GM23338 (cell line): ENCODE data around the gene NUDT5. TPM values are rescaled to one million over a fixed set of nuclear protein-coding genes. Genes with fewer than 3 reads are reported as not detected.

Experiments used
- EZH2 ChIP-seq: fragments of 200-600 bp; sonication (generic); IDR thresholded peaks from one replicate; pipeline ENCODE4 v1.8.0; 2017; ENCODE audit warnings: antibody characterized with exemption, mild to moderate bottlenecking, low read depth; ENCODE audit not compliant: unreplicated experiment
- JUNB ChIP-seq: IDR thresholded peaks from one replicate; pipeline ENCODE4 v1.6.1; 2016; ENCODE audit warnings: antibody characterized with exemption; ENCODE audit not compliant: unreplicated experiment
- NANOG ChIP-seq: IDR thresholded peaks from 2 replicates; pipeline ENCODE4 v1.6.1; 2016; ENCODE audit warnings: antibody characterized with exemption, borderline replicate concordance
- POLR2AphosphoS5 ChIP-seq: IDR thresholded peaks from 2 replicates; pipeline ENCODE4 v1.6.1; 2016; ENCODE audit warnings: antibody characterized with exemption, low read depth
- ZNF331 ChIP-seq: fragments of 250-450 bp; sonication (Bioruptor Pico); IDR thresholded peaks from 2 replicates; pipeline ENCODE4 v1.5.0; 2020; ENCODE audit warnings: low read depth, mild to moderate bottlenecking, moderate library complexity
- microRNA counts: library from miRNA; unstranded; fragments of <30 nt; microRNA quantifications from one replicate; lab custom pipeline; 2017
- microRNA-seq: library from miRNA; unstranded; fragments of <30 nt; microRNA quantifications from one replicate; pipeline ENCODE4, GENCODE V29; 2017
- polyA plus RNA-seq: library from polyadenylated mRNA; unstranded; fragments of >200 nt; fragmentation: Nextera tagmentation; extraction: Ambion mirVana; gene quantifications from 2 replicates; pipeline ENCODE4 v1.2.1, GENCODE V29; 2016
- small RNA-seq: library from RNA; depleted of rRNA; stranded (forward); fragments of <200 nt; gene quantifications from one replicate; pipeline ENCODE3, GENCODE V24; 2014; ENCODE audit warnings: low replicate concordance
- total RNA-seq: library from RNA; depleted of rRNA; stranded (reverse); fragments of >200 nt; shearing (Covaris generic); gene quantifications from 2 replicates; pipeline ENCODE4 v1.2.3, GENCODE V29; 2014; rRNA removed
- TF ChIP-seq, protein P1 (sequence below): fragments of 250-450 bp; sonication (Bioruptor Pico); IDR thresholded peaks from 2 replicates; pipeline ENCODE4 v1.5.0; 2020; ENCODE audit warnings: mild to moderate bottlenecking, moderate library complexity
- TF ChIP-seq, protein P2 (sequence below): IDR thresholded peaks from one replicate; pipeline ENCODE4 v1.6.1; 2018; ENCODE audit warnings: antibody characterized with exemption; ENCODE audit not compliant: unreplicated experiment
- TF ChIP-seq, protein P3 (sequence below), 2 experiments: fragments of 200-600 bp in 1 of 2; sonication (generic) in 1 of 2; conservative IDR thresholded peaks; 2 replicates each; pipeline versions ENCODE4 v1.5.1 to v1.6.1; 2016 to 2017; ENCODE audit warnings: antibody characterized with exemption in 2 of 2, low read depth in 2 of 2, mild to moderate bottlenecking in 2 of 2, moderate library complexity in 1 of 2

The NUDT5 gene
- total and polyA plus RNA-seq, 2 experiments from 2014 or later, result 94.3 to 255 TPM

DNA sequence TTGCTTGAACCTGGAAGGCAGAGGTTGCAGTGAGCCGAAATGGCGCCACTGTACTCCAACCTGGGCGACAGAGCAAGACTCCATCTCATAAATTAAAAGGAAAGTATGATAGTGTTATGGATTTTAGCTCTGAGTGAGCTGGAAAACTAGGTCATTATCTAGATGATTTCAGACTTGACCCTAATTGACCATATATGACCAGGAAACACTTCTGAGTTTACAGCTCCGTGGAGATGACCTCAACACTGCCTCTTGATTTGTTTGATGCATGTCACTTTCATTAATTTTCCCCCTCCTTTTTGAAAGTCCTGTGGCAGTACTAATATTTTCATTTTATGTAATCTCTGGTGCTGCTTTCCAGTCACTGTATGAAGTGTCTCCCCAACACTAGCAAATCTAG lies 74.0 kb downstream of the NUDT5 start (continued):
- TF ChIP-seq, protein P1, sequence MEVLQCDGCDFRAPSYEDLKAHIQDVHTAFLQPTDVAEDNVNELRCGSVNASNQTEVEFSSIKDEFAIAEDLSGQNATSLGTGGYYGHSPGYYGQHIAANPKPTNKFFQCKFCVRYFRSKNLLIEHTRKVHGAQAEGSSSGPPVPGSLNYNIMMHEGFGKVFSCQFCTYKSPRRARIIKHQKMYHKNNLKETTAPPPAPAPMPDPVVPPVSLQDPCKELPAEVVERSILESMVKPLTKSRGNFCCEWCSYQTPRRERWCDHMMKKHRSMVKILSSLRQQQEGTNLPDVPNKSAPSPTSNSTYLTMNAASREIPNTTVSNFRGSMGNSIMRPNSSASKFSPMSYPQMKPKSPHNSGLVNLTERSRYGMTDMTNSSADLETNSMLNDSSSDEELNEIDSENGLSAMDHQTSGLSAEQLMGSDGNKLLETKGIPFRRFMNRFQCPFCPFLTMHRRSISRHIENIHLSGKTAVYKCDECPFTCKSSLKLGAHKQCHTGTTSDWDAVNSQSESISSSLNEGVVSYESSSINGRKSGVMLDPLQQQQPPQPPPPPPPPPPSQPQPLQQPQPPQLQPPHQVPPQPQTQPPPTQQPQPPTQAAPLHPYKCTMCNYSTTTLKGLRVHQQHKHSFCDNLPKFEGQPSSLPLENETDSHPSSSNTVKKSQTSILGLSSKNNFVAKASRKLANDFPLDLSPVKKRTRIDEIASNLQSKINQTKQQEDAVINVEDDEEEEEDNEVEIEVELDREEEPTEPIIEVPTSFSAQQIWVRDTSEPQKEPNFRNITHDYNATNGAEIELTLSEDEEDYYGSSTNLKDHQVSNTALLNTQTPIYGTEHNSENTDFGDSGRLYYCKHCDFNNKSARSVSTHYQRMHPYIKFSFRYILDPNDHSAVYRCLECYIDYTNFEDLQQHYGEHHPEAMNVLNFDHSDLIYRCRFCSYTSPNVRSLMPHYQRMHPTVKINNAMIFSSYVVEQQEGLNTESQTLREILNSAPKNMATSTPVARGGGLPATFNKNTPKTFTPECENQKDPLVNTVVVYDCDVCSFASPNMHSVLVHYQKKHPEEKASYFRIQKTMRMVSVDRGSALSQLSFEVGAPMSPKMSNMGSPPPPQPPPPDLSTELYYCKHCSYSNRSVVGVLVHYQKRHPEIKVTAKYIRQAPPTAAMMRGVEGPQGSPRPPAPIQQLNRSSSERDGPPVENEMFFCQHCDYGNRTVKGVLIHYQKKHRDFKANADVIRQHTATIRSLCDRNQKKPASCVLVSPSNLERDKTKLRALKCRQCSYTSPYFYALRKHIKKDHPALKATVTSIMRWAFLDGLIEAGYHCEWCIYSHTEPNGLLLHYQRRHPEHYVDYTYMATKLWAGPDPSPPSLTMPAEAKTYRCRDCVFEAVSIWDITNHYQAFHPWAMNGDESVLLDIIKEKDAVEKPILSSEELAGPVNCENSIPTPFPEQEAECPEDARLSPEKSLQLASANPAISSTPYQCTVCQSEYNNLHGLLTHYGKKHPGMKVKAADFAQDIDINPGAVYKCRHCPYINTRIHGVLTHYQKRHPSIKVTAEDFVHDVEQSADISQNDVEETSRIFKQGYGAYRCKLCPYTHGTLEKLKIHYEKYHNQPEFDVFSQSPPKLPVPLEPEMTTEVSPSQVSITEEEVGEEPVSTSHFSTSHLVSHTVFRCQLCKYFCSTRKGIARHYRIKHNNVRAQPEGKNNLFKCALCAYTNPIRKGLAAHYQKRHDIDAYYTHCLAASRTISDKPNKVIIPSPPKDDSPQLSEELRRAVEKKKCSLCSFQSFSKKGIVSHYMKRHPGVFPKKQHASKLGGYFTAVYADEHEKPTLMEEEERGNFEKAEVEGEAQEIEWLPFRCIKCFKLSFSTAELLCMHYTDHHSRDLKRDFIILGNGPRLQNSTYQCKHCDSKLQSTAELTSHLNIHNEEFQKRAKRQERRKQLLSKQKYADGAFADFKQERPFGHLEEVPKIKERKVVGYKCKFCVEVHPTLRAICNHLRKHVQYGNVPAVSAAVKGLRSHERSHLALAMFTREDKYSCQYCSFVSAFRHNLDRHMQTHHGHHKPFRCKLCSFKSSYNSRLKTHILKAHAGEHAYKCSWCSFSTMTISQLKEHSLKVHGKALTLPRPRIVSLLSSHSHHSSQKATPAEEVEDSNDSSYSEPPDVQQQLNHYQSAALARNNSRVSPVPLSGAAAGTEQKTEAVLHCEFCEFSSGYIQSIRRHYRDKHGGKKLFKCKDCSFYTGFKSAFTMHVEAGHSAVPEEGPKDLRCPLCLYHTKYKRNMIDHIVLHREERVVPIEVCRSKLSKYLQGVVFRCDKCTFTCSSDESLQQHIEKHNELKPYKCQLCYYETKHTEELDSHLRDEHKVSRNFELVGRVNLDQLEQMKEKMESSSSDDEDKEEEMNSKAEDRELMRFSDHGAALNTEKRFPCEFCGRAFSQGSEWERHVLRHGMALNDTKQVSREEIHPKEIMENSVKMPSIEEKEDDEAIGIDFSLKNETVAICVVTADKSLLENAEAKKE, result no peak
- TF ChIP-seq EZH2 (no peak), JUNB (no peak), NANOG (no peak), POLR2AphosphoS5 (no peak), ZNF331 (no peak)
- TF ChIP-seq, protein P2, sequence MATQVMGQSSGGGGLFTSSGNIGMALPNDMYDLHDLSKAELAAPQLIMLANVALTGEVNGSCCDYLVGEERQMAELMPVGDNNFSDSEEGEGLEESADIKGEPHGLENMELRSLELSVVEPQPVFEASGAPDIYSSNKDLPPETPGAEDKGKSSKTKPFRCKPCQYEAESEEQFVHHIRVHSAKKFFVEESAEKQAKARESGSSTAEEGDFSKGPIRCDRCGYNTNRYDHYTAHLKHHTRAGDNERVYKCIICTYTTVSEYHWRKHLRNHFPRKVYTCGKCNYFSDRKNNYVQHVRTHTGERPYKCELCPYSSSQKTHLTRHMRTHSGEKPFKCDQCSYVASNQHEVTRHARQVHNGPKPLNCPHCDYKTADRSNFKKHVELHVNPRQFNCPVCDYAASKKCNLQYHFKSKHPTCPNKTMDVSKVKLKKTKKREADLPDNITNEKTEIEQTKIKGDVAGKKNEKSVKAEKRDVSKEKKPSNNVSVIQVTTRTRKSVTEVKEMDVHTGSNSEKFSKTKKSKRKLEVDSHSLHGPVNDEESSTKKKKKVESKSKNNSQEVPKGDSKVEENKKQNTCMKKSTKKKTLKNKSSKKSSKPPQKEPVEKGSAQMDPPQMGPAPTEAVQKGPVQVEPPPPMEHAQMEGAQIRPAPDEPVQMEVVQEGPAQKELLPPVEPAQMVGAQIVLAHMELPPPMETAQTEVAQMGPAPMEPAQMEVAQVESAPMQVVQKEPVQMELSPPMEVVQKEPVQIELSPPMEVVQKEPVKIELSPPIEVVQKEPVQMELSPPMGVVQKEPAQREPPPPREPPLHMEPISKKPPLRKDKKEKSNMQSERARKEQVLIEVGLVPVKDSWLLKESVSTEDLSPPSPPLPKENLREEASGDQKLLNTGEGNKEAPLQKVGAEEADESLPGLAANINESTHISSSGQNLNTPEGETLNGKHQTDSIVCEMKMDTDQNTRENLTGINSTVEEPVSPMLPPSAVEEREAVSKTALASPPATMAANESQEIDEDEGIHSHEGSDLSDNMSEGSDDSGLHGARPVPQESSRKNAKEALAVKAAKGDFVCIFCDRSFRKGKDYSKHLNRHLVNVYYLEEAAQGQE, result no peak
- TF ChIP-seq, protein P3, sequence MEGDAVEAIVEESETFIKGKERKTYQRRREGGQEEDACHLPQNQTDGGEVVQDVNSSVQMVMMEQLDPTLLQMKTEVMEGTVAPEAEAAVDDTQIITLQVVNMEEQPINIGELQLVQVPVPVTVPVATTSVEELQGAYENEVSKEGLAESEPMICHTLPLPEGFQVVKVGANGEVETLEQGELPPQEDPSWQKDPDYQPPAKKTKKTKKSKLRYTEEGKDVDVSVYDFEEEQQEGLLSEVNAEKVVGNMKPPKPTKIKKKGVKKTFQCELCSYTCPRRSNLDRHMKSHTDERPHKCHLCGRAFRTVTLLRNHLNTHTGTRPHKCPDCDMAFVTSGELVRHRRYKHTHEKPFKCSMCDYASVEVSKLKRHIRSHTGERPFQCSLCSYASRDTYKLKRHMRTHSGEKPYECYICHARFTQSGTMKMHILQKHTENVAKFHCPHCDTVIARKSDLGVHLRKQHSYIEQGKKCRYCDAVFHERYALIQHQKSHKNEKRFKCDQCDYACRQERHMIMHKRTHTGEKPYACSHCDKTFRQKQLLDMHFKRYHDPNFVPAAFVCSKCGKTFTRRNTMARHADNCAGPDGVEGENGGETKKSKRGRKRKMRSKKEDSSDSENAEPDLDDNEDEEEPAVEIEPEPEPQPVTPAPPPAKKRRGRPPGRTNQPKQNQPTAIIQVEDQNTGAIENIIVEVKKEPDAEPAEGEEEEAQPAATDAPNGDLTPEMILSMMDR (conservative IDR thresholded peaks at IDR 0.05; ENCODE audit: low read depth in 2 of 2), result no peak

MicroRNAs encoded within 50 kb of the gene (microRNA counts, 767-probe panel; counts per million panel counts)
- microRNA hsa-miR-548ak (lab: Ali Mortazavi, UCI), result not detected

Small RNA genes within 50 kb of the gene (microRNA-seq; reads per million reads assigned to microRNA genes)
- gene MIR548AK, result not detected

Small RNA genes within 50 kb of the gene (small RNA-seq; reads per million reads assigned to genes)
- gene MIR548AK, result not detected
- not detected for gene RNU6-88P

Other genes starting within 250 kb of the NUDT5 start
- 23.6 and 29.0 TPM in 2 replicates for gene UPF2, start 153.1 kb downstream of the NUDT5 start, total RNA-seq
- 72.0 and 78.5 TPM in 2 replicates for gene UPF2, start 153.1 kb downstream of the NUDT5 start, polyA plus RNA-seq
- gene DHTKD1, start 126.9 kb downstream of the NUDT5 start, total RNA-seq, result 40.4 and 63.9 TPM in 2 replicates
- gene DHTKD1, start 126.9 kb downstream of the NUDT5 start, polyA plus RNA-seq, result 18.0 and 20.2 TPM in 2 replicates
- 17.6 and 18.2 TPM in 2 replicates for gene SEC61A2, start 66.2 kb downstream of the NUDT5 start, total RNA-seq
- gene SEC61A2, start 66.2 kb downstream of the NUDT5 start, polyA plus RNA-seq, result 5.6 and 8.7 TPM in 2 replicates
- gene CDC123, start 297 bp upstream of the NUDT5 start, total RNA-seq, result 158 and 175 TPM in 2 replicates
- 164 and 179 TPM in 2 replicates for gene CDC123, start 297 bp upstream of the NUDT5 start, polyA plus RNA-seq
- 3.3 and 7.2 TPM in 2 replicates for gene CAMK1D, start 153.7 kb upstream of the NUDT5 start, total RNA-seq
- 4.6 TPM in 2 replicates for gene CAMK1D, start 153.7 kb upstream of the NUDT5 start, polyA plus RNA-seq